ENCODE results near the gene PTPRF.

- TF ChIP-seq CTCF (IDR thresholded peaks at IDR 0.05) (no peak), POLR2A (IDR thresholded peaks at IDR 0.05) (no peak)
Measured at GRCh38 chr1:43527111-43527878, 3.4 kb upstream of the PTPRF start.
